K562 (cell line): ENCODE results near the gene CD4.

ENCODE experiments used
- BHLHE40 ChIP-seq: IDR thresholded peaks from 2 replicates; pipeline ENCODE4 v1.6.1; 2011; ENCODE audit warnings: low read length, improper control_type of control experiment
- CBX3 ChIP-seq, 2 experiments: IDR thresholded peaks; 1 replicate in 1 of 2; 2 replicates in 1 of 2; pipeline ENCODE4 v1.6.1; 2012; ENCODE audit warnings: inconsistent platforms in 2 of 2, low read length in 2 of 2, borderline replicate concordance in 1 of 2, control low read depth in 1 of 2
- CTCF ChIP-seq, 3 experiments: IDR thresholded peaks in 2 of 3; conservative IDR thresholded peaks in 1 of 3; 2 replicates each; pipeline ENCODE4 v1.5.1; 2011 to 2012; ENCODE audit warnings: low read length in 3 of 3, mild to moderate bottlenecking in 3 of 3, control low read depth in 2 of 3, improper control_type of control experiment in 1 of 3, inconsistent platforms in 1 of 3, low read depth in 1 of 3, mixed read lengths in 1 of 3, moderate library complexity in 1 of 3; ENCODE audit not compliant: insufficient read depth in 2 of 3
- DPF2 ChIP-seq: fragments of 450-650 bp; IDR thresholded peaks from 2 replicates; pipeline ENCODE4 v1.6.1; 2016
- EWSR1 ChIP-seq: fragments of 450-650 bp; IDR thresholded peaks from 2 replicates; pipeline ENCODE4 v1.6.1; 2018; ENCODE audit warnings: borderline replicate concordance, mild to moderate bottlenecking, low read depth, moderate library complexity; ENCODE audit not compliant: partially characterized antibody
- JUN ChIP-seq, 2 experiments: sonication (generic) in 1 of 2; formaldehyde crosslinking in 1 of 2; IDR thresholded peaks; 2 replicates each; pipeline versions ENCODE4 v1.6.1 to v1.8.0; 2012 to 2022; ENCODE audit warnings: borderline replicate concordance in 2 of 2, mild to moderate bottlenecking in 2 of 2, improper control_type of control experiment in 1 of 2, low read depth in 1 of 2, low read length in 1 of 2, missing genetic modification reagents in 1 of 2
- JUND ChIP-seq, 2 experiments: IDR thresholded peaks; 2 replicates in 1 of 2; 3 replicates in 1 of 2; pipeline ENCODE4 v1.6.1; 2011; ENCODE audit warnings: borderline replicate concordance in 2 of 2, low read depth in 2 of 2, low read length in 2 of 2, improper control_type of control experiment in 1 of 2, missing biosample characterization in 1 of 2, missing genetic modification characterization in 1 of 2, missing genetic modification reagents in 1 of 2
- MAFF ChIP-seq: IDR thresholded peaks from 2 replicates; pipeline ENCODE4 v1.6.1; 2012; ENCODE audit warnings: low read length, improper control_type of control experiment
- SMARCC2 ChIP-seq: fragments of 450-650 bp; IDR thresholded peaks from 2 replicates; pipeline ENCODE4 v1.6.1; 2017; ENCODE audit warnings: antibody characterized with exemption, moderate library complexity, mild to moderate bottlenecking, low read depth
- SMC3 ChIP-seq: conservative IDR thresholded peaks from 2 replicates; pipeline ENCODE4 v1.6.1; 2011; ENCODE audit warnings: low read depth, low read length, improper control_type of control experiment; ENCODE audit not compliant: insufficient read depth
- YY1 ChIP-seq, 3 experiments: IDR thresholded peaks; 2 replicates each; pipeline ENCODE4 v1.6.1; 2011; ENCODE audit warnings: low read length in 2 of 3, mild to moderate bottlenecking in 2 of 3, moderate library complexity in 2 of 3, borderline replicate concordance in 1 of 3, control low read depth in 1 of 3, low read depth in 1 of 3; ENCODE audit not compliant: insufficient read depth in 3 of 3, insufficient replicate concordance in 2 of 3, control insufficient read depth in 1 of 3, insufficient read length in 1 of 3; ENCODE audit errors: extremely low read depth in 1 of 3
- ZNF384 ChIP-seq: IDR thresholded peaks from 2 replicates; pipeline ENCODE4 v1.6.1; 2012; ENCODE audit warnings: low read depth, low read length, improper control_type of control experiment

- TF ChIP-seq BHLHE40 (no peak), SMARCC2 (no peak), SMC3 (no peak), MAFF (no peak), DPF2 (no peak), EWSR1 (no peak), CBX3 (IDR thresholded peaks at IDR 0.05; ENCODE audit: borderline replicate concordance in 1 of 2, low read length in 2 of 2) (no peak), JUND (IDR thresholded peaks at IDR 0.05; ENCODE audit: borderline replicate concordance, low read depth, low read length) (no peak), JUND (tag; IDR thresholded peaks at IDR 0.05; ENCODE audit: borderline replicate concordance, low read depth, low read length) (no peak), CTCF (IDR thresholded peaks at IDR 0.05 in 2 of 3, conservative IDR thresholded peaks at IDR 0.05 in 1 of 3; ENCODE audit: insufficient read depth in 2 of 3, low read depth in 1 of 3, low read length in 3 of 3) (no peak), JUN (IDR thresholded peaks at IDR 0.05; ENCODE audit: borderline replicate concordance, low read depth, low read length) (no peak), JUN (CRISPR knock-in tag; IDR thresholded peaks at IDR 0.05; ENCODE audit: borderline replicate concordance) (no peak), YY1 (IDR thresholded peaks at IDR 0.05; ENCODE audit: borderline replicate concordance in 1 of 3, control insufficient read depth in 1 of 3, extremely low read depth in 1 of 3, insufficient read depth in 3 of 3, insufficient read length in 1 of 3, insufficient replicate concordance in 2 of 3, low read depth in 1 of 3, low read length in 2 of 3) (no peak), ZNF384 (no peak)
Observed at GRCh38 chr12:6818645-6819044, 29.3 kb downstream of the CD4 start.
